H9 (cell line): ENCODE results near the gene FAU. TPM values are rescaled to one million over a fixed set of nuclear protein-coding genes. Genes with fewer than 3 reads are reported as not detected.

Source experiments
- DNase-seq: peaks from one replicate; pipeline ENCODE4 v3.0.0-alpha.2; 2017
- H2AFZ ChIP-seq: one replicate; pipeline ENCODE4 v1.6.1; 2013; ENCODE audit warnings: mild to moderate bottlenecking, low read length, control low read depth, moderate library complexity
- H2AK5ac ChIP-seq: 2 replicates; pipeline ENCODE4 v1.6.1; 2013; ENCODE audit warnings: low read length, control low read depth, mixed read lengths; ENCODE audit not compliant: insufficient read length
- H2BK120ac ChIP-seq: one replicate; pipeline ENCODE4 v1.6.1; 2013; ENCODE audit warnings: low read depth, mild to moderate bottlenecking, low read length, control low read depth, inconsistent platforms; ENCODE audit not compliant: poor library complexity, severe bottlenecking
- H2BK12ac ChIP-seq: 2 replicates; pipeline ENCODE4 v1.6.1; 2013; ENCODE audit warnings: low read length, control low read depth, mixed read lengths, low read depth; ENCODE audit not compliant: insufficient read length
- H2BK15ac ChIP-seq: 2 replicates; pipeline ENCODE4 v1.6.1; 2013; ENCODE audit warnings: low read depth, low read length, control low read depth
- H2BK20ac ChIP-seq: one replicate; pipeline ENCODE4 v1.6.1; 2013; ENCODE audit warnings: low read depth, mild to moderate bottlenecking, low read length, control low read depth, inconsistent platforms; ENCODE audit not compliant: poor library complexity, severe bottlenecking
- H2BK5ac ChIP-seq: 2 replicates; pipeline ENCODE4 v1.6.1; 2013; ENCODE audit warnings: low read length, control low read depth, mixed read lengths; ENCODE audit not compliant: insufficient read length
- H3K14ac ChIP-seq: 2 replicates; pipeline ENCODE4 v1.6.1; 2013; ENCODE audit warnings: low read length, control low read depth; ENCODE audit not compliant: insufficient read depth
- H3K18ac ChIP-seq: 2 replicates; pipeline ENCODE4 v1.6.1; 2013; ENCODE audit warnings: low read depth, mild to moderate bottlenecking, mixed read lengths, low read length, control low read depth; ENCODE audit not compliant: insufficient read length
- H3K23ac ChIP-seq: 2 replicates; pipeline ENCODE4 v1.6.1; 2013; ENCODE audit warnings: low read length, control low read depth, mixed read lengths, low read depth; ENCODE audit not compliant: insufficient read length
- H3K23me2 ChIP-seq: 2 replicates; pipeline ENCODE4 v1.6.1; 2013; ENCODE audit warnings: low read depth, mild to moderate bottlenecking, mixed read lengths, low read length, control low read depth; ENCODE audit not compliant: insufficient read length, poor library complexity, severe bottlenecking
- H3K27ac ChIP-seq: 2 replicates; pipeline ENCODE4 v1.5.1; 2013; ENCODE audit warnings: low read length, control low read depth, mixed read lengths, low read depth; ENCODE audit not compliant: insufficient read length
- H3K27me3 ChIP-seq: 2 replicates; pipeline ENCODE4 v1.6.1; 2013; ENCODE audit warnings: low read length, control low read depth, inconsistent platforms; ENCODE audit not compliant: insufficient read depth
- H3K4ac ChIP-seq: 2 replicates; pipeline ENCODE4 v1.6.1; 2013; ENCODE audit warnings: low read depth, mild to moderate bottlenecking, control low read depth, inconsistent platforms, low read length, moderate library complexity
- H3K4me1 ChIP-seq: 2 replicates; pipeline ENCODE4 v1.6.1; 2013; ENCODE audit warnings: low read length, control low read depth, inconsistent platforms; ENCODE audit not compliant: insufficient read depth
- H3K4me2 ChIP-seq: 2 replicates; pipeline ENCODE4 v1.6.1; 2013; ENCODE audit warnings: low read length, control low read depth, mixed read lengths; ENCODE audit not compliant: insufficient read length, insufficient read depth
- H3K56ac ChIP-seq: 2 replicates; pipeline ENCODE4 v1.6.1; 2013; ENCODE audit warnings: low read depth, mild to moderate bottlenecking, mixed read lengths, low read length, control low read depth; ENCODE audit not compliant: insufficient read length
- H3K79me1 ChIP-seq: 2 replicates; pipeline ENCODE4 v1.6.1; 2013; ENCODE audit warnings: low read depth, mild to moderate bottlenecking, moderate library complexity, low read length, control low read depth, inconsistent platforms; ENCODE audit not compliant: insufficient read depth, poor library complexity, severe bottlenecking
- H3K79me2 ChIP-seq: 2 replicates; pipeline ENCODE4 v1.6.1; 2013; ENCODE audit warnings: low read length, control low read depth, inconsistent platforms; ENCODE audit not compliant: insufficient read depth
- H3K9ac ChIP-seq: 2 replicates; pipeline ENCODE4 v1.6.1; 2013; ENCODE audit warnings: low read length, control low read depth, mixed read lengths; ENCODE audit not compliant: insufficient read length; ENCODE audit errors: extremely low read depth
- H3K9me3 ChIP-seq: one replicate; pipeline ENCODE4 v1.6.1; 2013; ENCODE audit warnings: low read depth, low read length, inconsistent platforms; ENCODE audit not compliant: control insufficient read depth
- H3T11ph ChIP-seq: one replicate; pipeline ENCODE4 v1.6.1; 2013; ENCODE audit warnings: mild to moderate bottlenecking, low read length, control low read depth, inconsistent platforms
- H4K20me1 ChIP-seq: one replicate; pipeline ENCODE4 v1.6.1; 2013; ENCODE audit not compliant: control insufficient read depth, insufficient read length, insufficient read depth
- H4K5ac ChIP-seq: 2 replicates; pipeline ENCODE4 v1.6.1; 2013; ENCODE audit warnings: low read depth, mild to moderate bottlenecking, mixed read lengths, low read length, control low read depth; ENCODE audit not compliant: insufficient read length
- H4K8ac ChIP-seq: replicated peaks from 2 replicates; pipeline ENCODE4 v1.6.1; 2013; ENCODE audit warnings: low read length, control low read depth, mixed read lengths, low read depth; ENCODE audit not compliant: insufficient read length
- H4K91ac ChIP-seq: 2 replicates; pipeline ENCODE4 v1.6.1; 2013; ENCODE audit warnings: low read depth, mild to moderate bottlenecking, moderate library complexity, mixed read lengths, low read length, control low read depth; ENCODE audit not compliant: insufficient read length
- H3K27ac Mint-ChIP-seq, 3 experiments: 2 replicates in 2 of 3; 3 replicates in 1 of 3; pipeline ENCODE4 v1.8.0; 2020 to 2021; ENCODE audit warnings: mixed read lengths in 3 of 3, mild to moderate bottlenecking in 1 of 3, moderate library complexity in 1 of 3
- H3K27me3 Mint-ChIP-seq: 2 replicates; pipeline ENCODE4 v1.8.0; 2021; ENCODE audit warnings: low read depth, mild to moderate bottlenecking, moderate library complexity, mixed read lengths
- H3K36me3 Mint-ChIP-seq, 3 experiments: 2 replicates in 2 of 3; 3 replicates in 1 of 3; pipeline ENCODE4 v1.8.0; 2020 to 2021; ENCODE audit warnings: low read depth in 3 of 3, mixed read lengths in 3 of 3; ENCODE audit not compliant: insufficient read depth in 1 of 3
- H3K4me1 Mint-ChIP-seq, 2 experiments: 2 replicates each; pipeline ENCODE4 v1.8.0; 2020; ENCODE audit warnings: mixed read lengths in 2 of 2
- H3K4me3 Mint-ChIP-seq, 2 experiments: 2 replicates in 1 of 2; 3 replicates in 1 of 2; pipeline ENCODE4 v1.8.0; 2020 to 2021; ENCODE audit warnings: mild to moderate bottlenecking in 2 of 2, mixed read lengths in 2 of 2, moderate library complexity in 1 of 2
- H3K9me3 Mint-ChIP-seq, 2 experiments: 2 replicates in 1 of 2; 3 replicates in 1 of 2; pipeline ENCODE4 v1.8.0; 2020; ENCODE audit warnings: mild to moderate bottlenecking in 2 of 2, mixed read lengths in 2 of 2, moderate library complexity in 1 of 2
- CTCF ChIP-seq: fragments of 200-600 bp; sonication (generic); conservative IDR thresholded peaks from 3 replicates; pipeline ENCODE4 v1.8.0; 2021; ENCODE audit warnings: antibody characterized with exemption, mild to moderate bottlenecking
- WGBS: extraction: QIAGEN DNeasy Blood & Tissue Kit; methylation state at CpG from one replicate; pipeline ENCODE4 v1.1.7; 2013; ENCODE audit warnings: missing lambda C conversion rate, low lambda C conversion rate, mixed read lengths; ENCODE audit not compliant: insufficient read length; ENCODE audit errors: extremely low coverage; 5-methylcytosine and 5-hydroxymethylcytosine counted together
- total RNA-seq: library from RNA; stranded (reverse); gene quantifications from 2 replicates; pipeline ENCODE4 v1.2.1, GENCODE V29; 2021

Gene FAU
- total RNA-seq, 1 experiment from 2014 or later = 898 TPM

- Histone ChIP-seq H3K79me1 (no peaks in the 10 kb centered on the region), H2BK20ac (no peak overlapping the region), H4K91ac (no peak overlapping the region), H3K14ac (no peak overlapping the region), H2BK120ac (no peak overlapping the region), H3K23me2 (peaks cover 9% of the 10 kb centered on the region), H3T11ph (no peak overlapping the region), H2AFZ (no peak overlapping the region), H3K9ac (no peak overlapping the region), H4K20me1 (no peaks in the 10 kb centered on the region), H3K4ac (no peak overlapping the region), H3K18ac (no peak overlapping the region), H2BK5ac (no peak overlapping the region), H4K5ac (no peak overlapping the region), H2BK15ac (no peak overlapping the region), H3K79me2 (no peaks in the 10 kb centered on the region), H3K27me3 (no peaks in the 10 kb centered on the region), H4K8ac (no peak overlapping the region), H3K4me1 (no peaks in the 10 kb centered on the region), H3K27ac (no peak overlapping the region), H2BK12ac (no peak overlapping the region), H3K56ac (no peak overlapping the region), H3K23ac (no peak overlapping the region), H2AK5ac (no peak overlapping the region), H3K9me3 (no peaks in the 10 kb centered on the region), H3K4me2 (no peak overlapping the region)
- Mint-ChIP-seq H3K4me1 (peaks cover 9 to 13% of the 10 kb centered on the region in 2 experiments), H3K27ac (no peak overlapping the region; a peak in 1 of 7 replicates), H3K36me3 (peaks cover 13 to 61% (median 57%) of the 10 kb centered on the region in 3 experiments; a peak in 6 of 7 replicates), H3K27me3 (no peaks in the 10 kb centered on the region), H3K4me3 (no peak overlapping the region), H3K9me3 (no peaks in the 10 kb centered on the region; a peak in 1 of 5 replicates)
- peak; percentile 39; the same call in 2 of the 3 replicates for TF ChIP-seq CTCF
- DNase-seq = no peak
- WGBS = no CpG with 5 or more reads among the region's 13 CpGs
These were observed 7.9 kb upstream of the FAU start for GRCh38 chr11:65129649-65130441.
